Urinary bladder (tissue), 4 donors: ENCODE measurements around the gene PIK3C2B. TPM values are rescaled to one million over a fixed set of nuclear protein-coding genes. Genes with fewer than 3 reads are reported as not detected.

Experiments
- DNase-seq: peaks from one replicate; pipeline ENCODE4 v3.0.0-alpha.2; 2015; ENCODE audit errors: extremely low spot score
- H3K27ac ChIP-seq: one replicate; pipeline ENCODE4 v1.5.1; 2013; ENCODE audit warnings: low read depth, mild to moderate bottlenecking, moderate library complexity
- H3K36me3 ChIP-seq: one replicate; pipeline ENCODE4 v1.6.1; 2013; ENCODE audit warnings: mild to moderate bottlenecking, moderate library complexity; ENCODE audit not compliant: insufficient read depth
- H3K4me1 ChIP-seq: one replicate; pipeline ENCODE4 v1.6.1; 2013; ENCODE audit warnings: mild to moderate bottlenecking, moderate library complexity; ENCODE audit not compliant: insufficient read depth
- H3K4me3 ChIP-seq: one replicate; pipeline ENCODE4 v1.5.1; 2013; ENCODE audit warnings: low read depth, low read length
- WGBS: extraction: QIAGEN DNeasy Blood & Tissue Kit; methylation state at CpG from one replicate; pipeline ENCODE4 v1.1.7; 2013; 5-methylcytosine and 5-hydroxymethylcytosine counted together
- polyA plus RNA-seq: library from polyadenylated mRNA; stranded (reverse); fragments of 200-250 nt; gene quantifications from one replicate; pipeline ENCODE4 v1.2.3, GENCODE V29; 2013
- total RNA-seq: library from RNA; depleted of rRNA; stranded (reverse); fragments of >200 nt; gene quantifications from one replicate; pipeline ENCODE4 v1.2.3, GENCODE V29; 2014
- donor health status: healthy with polysubstance abuse.
- donor health status: healthy.

The PIK3C2B gene
- total and polyA plus RNA-seq, 2 donors, result 19.7 to 33.6 TPM

DNA sequence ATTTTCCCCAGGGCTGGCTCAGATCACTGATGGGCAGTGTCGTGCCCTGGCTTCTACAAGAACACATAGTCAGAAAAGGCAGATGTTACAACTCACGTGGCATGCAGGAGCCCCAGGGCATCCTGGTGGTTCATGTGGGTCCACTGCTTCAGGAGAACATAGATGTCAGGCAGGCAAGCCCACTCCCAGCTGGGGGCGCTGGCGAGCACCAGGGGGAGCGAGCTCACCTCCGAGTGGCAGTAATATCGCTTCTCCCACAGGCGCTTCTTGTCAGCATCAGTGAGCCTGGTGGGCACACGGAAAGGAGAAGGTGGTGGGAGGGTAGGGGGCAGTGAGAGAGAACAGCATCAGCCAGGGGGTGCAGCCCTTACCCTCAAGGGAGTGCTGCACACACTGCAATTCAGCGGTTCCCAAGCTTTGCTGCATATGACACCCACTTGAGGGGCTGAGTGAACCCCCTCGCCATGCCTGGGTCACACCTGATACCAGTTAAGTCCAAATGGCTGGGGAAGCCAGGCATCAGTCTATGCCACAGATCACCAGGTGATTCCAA is 48.7 kb downstream of the PIK3C2B start:
- no peak for DNase-seq
- no peak overlapping the region for H3K4me3 ChIP-seq
- WGBS, result 55% methylated on average over 11 of the region's 11 CpGs
- no peak overlapping the region for H3K27ac ChIP-seq
- no peaks in the 10 kb centered on the region for H3K4me1 ChIP-seq
- H3K36me3 ChIP-seq, result no peaks in the 10 kb centered on the region

Other genes with a start within 250 kb of the PIK3C2B start
- gene PLEKHA6, start 134.9 kb downstream of the PIK3C2B start, total RNA-seq, result 15.1 TPM
- 9.5 TPM for gene PLEKHA6, start 134.9 kb downstream of the PIK3C2B start, polyA plus RNA-seq
- 45.2 TPM for gene PPP1R15B, start 83.0 kb downstream of the PIK3C2B start, total RNA-seq
- gene PPP1R15B, start 83.0 kb downstream of the PIK3C2B start, polyA plus RNA-seq, result 28.3 TPM
- 148 TPM for gene MDM4, start 21.6 kb upstream of the PIK3C2B start, total RNA-seq
- 4.4 TPM for gene MDM4, start 21.6 kb upstream of the PIK3C2B start, polyA plus RNA-seq
- gene LRRN2, start 190.9 kb upstream of the PIK3C2B start, total RNA-seq, result 0.90 TPM
- gene LRRN2, start 190.9 kb upstream of the PIK3C2B start, polyA plus RNA-seq, result 1.8 TPM